ENCODE measurements around the gene FTCD. TPM values are rescaled to one million over a fixed set of nuclear protein-coding genes. Genes with fewer than 3 reads are reported as not detected.

FTCD gene
- total RNA-seq, 1 experiment from 2014 or later: not detected

- no peak for DNase-seq (ENCODE audit: low read depth, low spot score)
- in situ Hi-C loops (cut with HindIII; ENCODE audit: low pct_unique_long_range_greater_than_20kb, low sequenced_read_pairs): no loop called here
These were observed 4.7 kb upstream of the FTCD start for GRCh38 chr21:46159841-46160656.

- no peak for DNase-seq (ENCODE audit: low read depth, low spot score)
- in situ Hi-C loops (cut with HindIII; ENCODE audit: low pct_unique_long_range_greater_than_20kb, low sequenced_read_pairs): no loop called here
These were observed 4.0 kb upstream of the FTCD start for GRCh38 chr21:46159390-46159789.

GRCh38 chr21:46158666-46159300 is 3.4 kb upstream of the FTCD start:
- no peak for DNase-seq (ENCODE audit: low read depth, low spot score)
- in situ Hi-C loops (cut with HindIII; ENCODE audit: low pct_unique_long_range_greater_than_20kb, low sequenced_read_pairs): no loop called here

- DNase-seq (ENCODE audit: low read depth, low spot score): no peak
These were observed 2.6 kb upstream of the FTCD start for GRCh38 chr21:46157987-46158451.

DNA sequence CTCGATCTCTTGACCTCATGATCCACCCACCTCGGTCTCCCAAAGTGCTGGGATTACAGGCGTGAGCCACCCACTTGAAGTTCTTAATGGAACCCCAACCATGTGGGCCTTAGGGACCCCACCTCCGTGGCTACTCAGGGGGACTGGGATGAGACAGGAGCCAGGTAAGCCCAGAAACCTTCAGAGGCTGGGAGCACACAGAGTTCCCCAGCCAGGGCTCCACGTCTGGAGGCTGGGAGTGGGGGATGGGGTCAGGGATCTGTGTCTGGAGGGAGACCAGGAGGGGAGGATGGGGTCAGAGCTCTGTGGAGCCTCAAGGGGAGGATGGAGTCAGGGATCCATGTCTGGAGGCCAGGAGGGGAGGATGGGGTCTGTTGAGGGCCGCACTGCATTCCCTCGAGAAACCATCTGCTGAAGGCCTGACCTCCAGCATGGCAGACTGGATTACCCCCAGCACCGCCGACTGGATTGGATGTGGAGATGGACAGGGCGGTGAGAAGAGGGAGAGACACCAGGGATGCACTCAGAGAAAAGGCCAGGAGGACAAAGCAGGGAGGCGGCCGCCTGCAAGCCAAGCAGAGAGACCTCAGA is 2.1 kb upstream of the FTCD start:
- in situ Hi-C loops (cut with HindIII; ENCODE audit: low pct_unique_long_range_greater_than_20kb, low sequenced_read_pairs): no loop called here
- no peak for DNase-seq (ENCODE audit: low read depth, low spot score)

More at GRCh38 chr21:46157987-46158451, 2.6 kb upstream of the FTCD start:
- in situ Hi-C loops (cut with HindIII; ENCODE audit: low pct_unique_long_range_greater_than_20kb, low sequenced_read_pairs): no loop called here

- DNase-seq (ENCODE audit: low read depth, low spot score): no peak
- in situ Hi-C loops (cut with HindIII; ENCODE audit: low pct_unique_long_range_greater_than_20kb, low sequenced_read_pairs): no loop called here
These were observed 1.3 kb upstream of the FTCD start for GRCh38 chr21:46156678-46157077.

GRCh38 chr21:46156378-46156645 is 933 bp upstream of the FTCD start:
- in situ Hi-C loops (cut with HindIII; ENCODE audit: low pct_unique_long_range_greater_than_20kb, low sequenced_read_pairs): no loop called here
- DNase-seq (ENCODE audit: low read depth, low spot score): no peak

DNA sequence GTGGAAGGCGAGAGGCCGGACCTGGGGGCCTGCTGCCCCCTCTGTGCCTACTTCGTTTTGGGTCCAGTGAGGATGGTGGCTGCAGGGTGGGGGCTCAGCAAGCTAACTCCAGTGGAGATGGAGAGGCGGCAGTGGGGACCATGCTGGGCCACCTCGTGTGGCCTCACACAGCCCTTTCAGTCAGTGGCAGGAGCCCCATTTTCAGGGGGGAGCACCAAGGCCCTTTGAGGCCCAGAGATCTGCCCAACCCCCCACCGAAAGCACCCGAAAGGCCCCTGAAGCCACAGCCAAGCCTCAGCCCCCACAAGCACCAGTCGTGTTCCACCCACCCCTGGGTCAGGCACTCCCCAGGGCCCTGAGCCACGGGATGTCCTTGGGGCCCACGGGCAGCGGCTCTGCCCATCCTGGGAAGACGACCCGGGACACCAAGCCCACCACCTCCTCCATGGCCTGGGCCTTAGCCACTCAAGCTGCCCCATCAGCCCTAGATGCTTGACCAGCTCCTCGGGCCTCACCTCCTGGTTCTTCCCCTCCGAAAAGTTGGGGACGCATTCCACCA is 345 bp downstream of the FTCD start:
- in situ Hi-C loops (cut with HindIII; ENCODE audit: low pct_unique_long_range_greater_than_20kb, low sequenced_read_pairs): no loop called here
- DNase-seq (ENCODE audit: low read depth, low spot score): no peak

DNA sequence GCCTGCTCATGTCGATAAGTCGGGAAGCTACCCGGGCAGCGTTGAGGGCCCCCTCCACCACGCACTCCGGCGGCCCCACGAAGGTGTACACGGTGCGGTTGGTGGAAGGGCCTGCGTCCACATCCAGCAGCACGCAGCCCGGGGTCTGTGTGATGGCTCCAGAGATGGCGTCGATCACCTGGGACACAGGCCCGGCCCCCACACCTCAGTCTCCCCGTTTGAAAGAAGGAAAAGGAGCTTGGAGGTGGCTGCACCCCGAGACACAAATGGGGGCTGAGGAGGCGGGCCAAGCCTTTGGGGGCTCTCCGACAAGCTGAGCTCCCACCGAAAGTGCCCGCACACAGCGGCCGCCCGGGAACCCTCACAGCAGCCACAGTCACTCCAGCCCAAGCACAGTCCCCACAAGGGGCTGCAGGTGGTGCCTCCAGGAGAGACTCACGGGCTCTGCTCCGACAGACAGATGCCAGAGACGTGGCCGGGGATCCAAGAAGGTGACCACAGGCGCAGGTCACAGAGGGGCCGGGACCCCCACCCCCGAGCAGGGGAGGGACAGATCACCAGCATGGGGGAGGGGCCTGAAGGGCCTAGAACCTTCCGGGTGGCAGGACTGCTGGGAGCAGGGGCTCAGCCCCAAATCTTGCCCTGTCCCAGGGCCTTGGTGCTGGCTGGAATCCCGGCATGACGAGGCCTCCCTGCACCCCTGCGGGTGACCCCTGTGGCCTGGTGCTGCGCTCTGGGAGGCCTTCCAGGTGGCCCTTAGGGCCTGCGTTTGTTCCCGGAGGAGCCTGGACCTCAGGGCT is 1.0 kb downstream of the FTCD start:
- in situ Hi-C loops (cut with HindIII; ENCODE audit: low pct_unique_long_range_greater_than_20kb, low sequenced_read_pairs): no loop called here
- no peak for DNase-seq (ENCODE audit: low read depth, low spot score)

- in situ Hi-C loops (cut with HindIII; ENCODE audit: low pct_unique_long_range_greater_than_20kb, low sequenced_read_pairs): no loop called here
- peak; percentile 52 for DNase-seq (ENCODE audit: low read depth, low spot score)
These were observed 1.9 kb downstream of the FTCD start for GRCh38 chr21:46153247-46154154.

DNA sequence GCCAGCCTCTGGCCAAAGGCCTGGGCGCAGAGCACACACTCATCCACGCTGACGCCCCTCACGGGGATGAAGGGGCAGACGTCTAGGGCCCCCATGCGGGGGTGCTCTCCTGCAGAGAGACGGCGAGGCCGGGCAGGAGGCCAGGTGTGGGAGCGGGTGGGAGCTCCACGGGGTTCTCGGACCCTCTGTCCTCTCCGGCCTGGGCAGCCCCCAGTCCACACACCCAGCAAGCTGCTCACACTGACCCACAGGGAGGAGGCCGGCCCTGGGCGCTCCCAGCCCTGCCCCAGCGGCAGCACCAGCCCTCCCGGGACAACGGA is 2.5 kb downstream of the FTCD start:
- in situ Hi-C loops (cut with HindIII; ENCODE audit: low pct_unique_long_range_greater_than_20kb, low sequenced_read_pairs): no loop called here

GRCh38 chr21:46151989-46152926 is 3.1 kb downstream of the FTCD start:
- in situ Hi-C loops (cut with HindIII; ENCODE audit: low pct_unique_long_range_greater_than_20kb, low sequenced_read_pairs): no loop called here
- no peak for DNase-seq (ENCODE audit: low read depth, low spot score)

More for the DNA sequence above, 2.5 kb downstream of the FTCD start:
- no peak for DNase-seq (ENCODE audit: low read depth, low spot score)

DNA sequence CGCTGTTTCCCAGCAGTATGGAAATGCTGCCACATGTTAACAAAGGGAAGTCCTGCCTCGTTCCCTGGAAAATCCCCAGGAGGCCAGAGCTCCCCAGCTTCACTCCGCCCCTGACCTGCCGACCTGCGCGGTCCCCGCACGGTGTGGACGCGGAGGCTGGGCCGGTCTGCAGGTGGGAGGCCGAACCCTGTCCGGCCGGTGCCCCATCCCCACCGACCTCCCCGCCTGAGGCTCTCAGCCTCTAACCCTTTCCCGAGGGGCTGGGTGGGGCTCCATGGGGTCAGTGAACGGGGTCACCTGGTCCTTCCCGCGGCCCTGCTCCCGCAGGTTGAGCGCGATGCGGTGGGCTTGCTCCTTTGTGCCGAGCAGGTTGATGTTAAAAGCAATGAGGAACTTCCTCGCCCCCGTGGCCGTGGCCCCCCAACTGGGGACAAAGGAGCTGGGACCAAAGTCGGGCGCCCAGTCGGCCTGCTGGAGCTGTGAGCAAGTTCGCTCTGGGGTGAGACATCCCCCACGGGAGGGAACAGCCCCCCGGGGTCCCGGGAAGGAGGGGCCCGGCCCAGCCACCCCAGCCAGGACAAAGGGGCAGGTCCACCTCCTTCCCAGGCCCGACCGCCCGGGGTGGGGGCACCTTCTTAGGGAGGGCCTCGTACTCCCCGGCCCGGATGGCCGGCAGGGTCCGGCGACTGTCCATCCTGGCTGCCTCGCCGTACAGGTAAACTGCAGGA is 4.0 kb downstream of the FTCD start:
- in situ Hi-C loops (cut with HindIII; ENCODE audit: low pct_unique_long_range_greater_than_20kb, low sequenced_read_pairs): no loop called here
- no peak for DNase-seq (ENCODE audit: low read depth, low spot score)

GRCh38 chr21:46150491-46151121 is 4.8 kb downstream of the FTCD start:
- in situ Hi-C loops (cut with HindIII; ENCODE audit: low pct_unique_long_range_greater_than_20kb, low sequenced_read_pairs): no loop called here
- no peak for DNase-seq (ENCODE audit: low read depth, low spot score)

- no peak for DNase-seq (ENCODE audit: low read depth, low spot score)
- in situ Hi-C loops (cut with HindIII; ENCODE audit: low pct_unique_long_range_greater_than_20kb, low sequenced_read_pairs): no loop called here
These were observed 5.3 kb downstream of the FTCD start for GRCh38 chr21:46150073-46150472.

Data from SK-MEL-5 (cell line).